Measurements from ENCODE around the gene CCDC92.

- no peak for TF ChIP-seq EZH2 (IDR thresholded peaks at IDR 0.05; ENCODE audit: insufficient read depth, low read length)
- TF ChIP-seq, protein P1, sequence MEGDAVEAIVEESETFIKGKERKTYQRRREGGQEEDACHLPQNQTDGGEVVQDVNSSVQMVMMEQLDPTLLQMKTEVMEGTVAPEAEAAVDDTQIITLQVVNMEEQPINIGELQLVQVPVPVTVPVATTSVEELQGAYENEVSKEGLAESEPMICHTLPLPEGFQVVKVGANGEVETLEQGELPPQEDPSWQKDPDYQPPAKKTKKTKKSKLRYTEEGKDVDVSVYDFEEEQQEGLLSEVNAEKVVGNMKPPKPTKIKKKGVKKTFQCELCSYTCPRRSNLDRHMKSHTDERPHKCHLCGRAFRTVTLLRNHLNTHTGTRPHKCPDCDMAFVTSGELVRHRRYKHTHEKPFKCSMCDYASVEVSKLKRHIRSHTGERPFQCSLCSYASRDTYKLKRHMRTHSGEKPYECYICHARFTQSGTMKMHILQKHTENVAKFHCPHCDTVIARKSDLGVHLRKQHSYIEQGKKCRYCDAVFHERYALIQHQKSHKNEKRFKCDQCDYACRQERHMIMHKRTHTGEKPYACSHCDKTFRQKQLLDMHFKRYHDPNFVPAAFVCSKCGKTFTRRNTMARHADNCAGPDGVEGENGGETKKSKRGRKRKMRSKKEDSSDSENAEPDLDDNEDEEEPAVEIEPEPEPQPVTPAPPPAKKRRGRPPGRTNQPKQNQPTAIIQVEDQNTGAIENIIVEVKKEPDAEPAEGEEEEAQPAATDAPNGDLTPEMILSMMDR (IDR thresholded peaks at IDR 0.05; ENCODE audit: insufficient read depth, low read depth, low read length), result no peak
Measured at GRCh38 chr12:123892180-123892559, 80.5 kb downstream of the CCDC92 start.

Measured in astrocyte (in vitro differentiated cells and primary cell).